SK-N-MC (cell line): Measurements from ENCODE around the gene FBXL7.

Experiments used
- EZH2 ChIP-seq: fragments of 200-600 bp; sonication (generic); IDR thresholded peaks from one replicate; pipeline ENCODE4 v1.6.1; 2017; ENCODE audit warnings: antibody characterized with exemption
- POLR2AphosphoS5 ChIP-seq: IDR thresholded peaks from 2 replicates; pipeline ENCODE4 v1.6.1; 2012; ENCODE audit warnings: mild to moderate bottlenecking, low read depth, low read length, borderline replicate concordance

DNA sequence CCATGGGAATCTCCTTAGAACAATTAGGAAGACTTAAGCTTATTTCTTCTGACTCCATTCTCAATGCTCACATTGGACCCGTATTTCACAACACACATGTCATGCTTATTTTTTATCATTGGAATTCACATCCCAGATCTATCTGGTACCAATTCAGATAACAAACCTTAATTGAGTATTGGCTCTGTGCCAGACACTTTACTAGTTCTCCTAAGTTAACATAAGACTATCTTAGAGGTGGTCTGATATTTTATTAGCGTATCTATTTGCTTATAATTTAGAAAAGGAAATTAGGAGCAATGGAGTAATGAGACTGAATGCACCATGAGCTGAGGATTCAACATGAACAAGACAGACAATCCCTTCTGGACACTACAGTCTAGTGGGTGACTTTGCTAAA is 45.1 kb downstream of the FBXL7 start:
- no peak for TF ChIP-seq POLR2AphosphoS5
- no peak for TF ChIP-seq EZH2
